Measurements from ENCODE around the gene CACNB2.
"Not testable (repeated sequence)": the region's sequence is repeated elsewhere in the genome, so short reads cannot be mapped to it uniquely, and the experiment has no call there.

The CACNB2 gene

GRCh38 chr10:18204039-18204835, 64.0 kb downstream of the CACNB2 start:
- Histone ChIP-seq H3K27ac (replicated peaks) (no peak overlapping the region), H3K4me3 (replicated peaks; ENCODE audit: insufficient read depth, low read length) (no peak overlapping the region), H3K27me3 (ENCODE audit: insufficient read depth, poor library complexity, severe bottlenecking) (no peaks in the 10 kb centered on the region)
- TF ChIP-seq, protein P1, sequence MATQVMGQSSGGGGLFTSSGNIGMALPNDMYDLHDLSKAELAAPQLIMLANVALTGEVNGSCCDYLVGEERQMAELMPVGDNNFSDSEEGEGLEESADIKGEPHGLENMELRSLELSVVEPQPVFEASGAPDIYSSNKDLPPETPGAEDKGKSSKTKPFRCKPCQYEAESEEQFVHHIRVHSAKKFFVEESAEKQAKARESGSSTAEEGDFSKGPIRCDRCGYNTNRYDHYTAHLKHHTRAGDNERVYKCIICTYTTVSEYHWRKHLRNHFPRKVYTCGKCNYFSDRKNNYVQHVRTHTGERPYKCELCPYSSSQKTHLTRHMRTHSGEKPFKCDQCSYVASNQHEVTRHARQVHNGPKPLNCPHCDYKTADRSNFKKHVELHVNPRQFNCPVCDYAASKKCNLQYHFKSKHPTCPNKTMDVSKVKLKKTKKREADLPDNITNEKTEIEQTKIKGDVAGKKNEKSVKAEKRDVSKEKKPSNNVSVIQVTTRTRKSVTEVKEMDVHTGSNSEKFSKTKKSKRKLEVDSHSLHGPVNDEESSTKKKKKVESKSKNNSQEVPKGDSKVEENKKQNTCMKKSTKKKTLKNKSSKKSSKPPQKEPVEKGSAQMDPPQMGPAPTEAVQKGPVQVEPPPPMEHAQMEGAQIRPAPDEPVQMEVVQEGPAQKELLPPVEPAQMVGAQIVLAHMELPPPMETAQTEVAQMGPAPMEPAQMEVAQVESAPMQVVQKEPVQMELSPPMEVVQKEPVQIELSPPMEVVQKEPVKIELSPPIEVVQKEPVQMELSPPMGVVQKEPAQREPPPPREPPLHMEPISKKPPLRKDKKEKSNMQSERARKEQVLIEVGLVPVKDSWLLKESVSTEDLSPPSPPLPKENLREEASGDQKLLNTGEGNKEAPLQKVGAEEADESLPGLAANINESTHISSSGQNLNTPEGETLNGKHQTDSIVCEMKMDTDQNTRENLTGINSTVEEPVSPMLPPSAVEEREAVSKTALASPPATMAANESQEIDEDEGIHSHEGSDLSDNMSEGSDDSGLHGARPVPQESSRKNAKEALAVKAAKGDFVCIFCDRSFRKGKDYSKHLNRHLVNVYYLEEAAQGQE (IDR thresholded peaks at IDR 0.05; ENCODE audit: insufficient replicate concordance, low read depth), result no peak
- no peak for TF ChIP-seq GABPA (IDR thresholded peaks at IDR 0.05; ENCODE audit: low read depth)
- TF ChIP-seq SPI1 (IDR thresholded peaks at IDR 0.05; ENCODE audit: borderline replicate concordance, low read depth), result no peak
- TF ChIP-seq, protein P2, sequence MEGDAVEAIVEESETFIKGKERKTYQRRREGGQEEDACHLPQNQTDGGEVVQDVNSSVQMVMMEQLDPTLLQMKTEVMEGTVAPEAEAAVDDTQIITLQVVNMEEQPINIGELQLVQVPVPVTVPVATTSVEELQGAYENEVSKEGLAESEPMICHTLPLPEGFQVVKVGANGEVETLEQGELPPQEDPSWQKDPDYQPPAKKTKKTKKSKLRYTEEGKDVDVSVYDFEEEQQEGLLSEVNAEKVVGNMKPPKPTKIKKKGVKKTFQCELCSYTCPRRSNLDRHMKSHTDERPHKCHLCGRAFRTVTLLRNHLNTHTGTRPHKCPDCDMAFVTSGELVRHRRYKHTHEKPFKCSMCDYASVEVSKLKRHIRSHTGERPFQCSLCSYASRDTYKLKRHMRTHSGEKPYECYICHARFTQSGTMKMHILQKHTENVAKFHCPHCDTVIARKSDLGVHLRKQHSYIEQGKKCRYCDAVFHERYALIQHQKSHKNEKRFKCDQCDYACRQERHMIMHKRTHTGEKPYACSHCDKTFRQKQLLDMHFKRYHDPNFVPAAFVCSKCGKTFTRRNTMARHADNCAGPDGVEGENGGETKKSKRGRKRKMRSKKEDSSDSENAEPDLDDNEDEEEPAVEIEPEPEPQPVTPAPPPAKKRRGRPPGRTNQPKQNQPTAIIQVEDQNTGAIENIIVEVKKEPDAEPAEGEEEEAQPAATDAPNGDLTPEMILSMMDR (IDR thresholded peaks at IDR 0.05; ENCODE audit: insufficient read depth, low read length), result no peak
- TF ChIP-seq POLR2AphosphoS5 (IDR thresholded peaks at IDR 0.05; ENCODE audit: low read depth), result no peak
- DNase-seq (ENCODE audit: low read depth in 1 of 2, low spot score in 1 of 2), result no peak

DNA sequence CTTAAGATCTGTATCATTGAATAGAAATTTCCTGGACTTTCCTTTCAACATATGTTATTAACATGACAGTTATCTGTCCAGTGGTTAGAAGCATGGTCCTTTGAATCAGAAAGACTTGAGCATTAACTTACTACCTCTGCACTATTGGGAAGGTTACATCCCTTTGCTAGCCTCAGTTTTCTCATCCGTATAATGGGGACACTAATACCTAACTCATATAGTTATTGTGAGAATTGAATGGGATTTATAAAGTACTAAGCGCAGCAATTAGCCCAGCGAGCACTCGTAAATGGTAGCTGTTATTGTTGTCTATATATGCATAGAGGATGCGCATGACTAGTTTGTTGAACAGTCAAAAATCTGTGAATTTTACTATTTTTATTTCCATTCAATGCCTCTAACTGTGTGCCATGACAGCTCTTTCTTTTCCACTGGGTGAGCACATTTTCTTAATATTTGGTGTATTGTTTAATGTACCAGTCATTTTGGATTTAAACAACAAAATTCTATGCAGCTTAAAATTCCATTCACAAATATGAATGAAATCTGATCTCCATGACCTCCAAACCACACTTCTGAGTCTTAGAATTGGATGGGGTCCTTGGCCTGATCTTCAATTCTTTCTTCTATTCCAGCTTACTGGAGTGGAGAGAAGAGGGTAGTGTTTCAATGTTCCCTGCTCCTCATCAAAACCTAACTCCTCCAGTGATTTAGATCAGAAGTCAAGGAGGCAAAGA, 65.0 kb downstream of the CACNB2 start:
- Histone ChIP-seq H3K27me3 (ENCODE audit: insufficient read depth, poor library complexity, severe bottlenecking) (no peaks in the 10 kb centered on the region), H3K4me3 (replicated peaks; ENCODE audit: insufficient read depth, low read length) (no peak overlapping the region), H3K27ac (replicated peaks) (no peak overlapping the region)
- DNase-seq (ENCODE audit: low read depth in 1 of 2, low spot score in 1 of 2), result no peak
- TF ChIP-seq, protein P1 (IDR thresholded peaks at IDR 0.05; ENCODE audit: insufficient replicate concordance, low read depth), result no peak
- TF ChIP-seq, protein P2 (IDR thresholded peaks at IDR 0.05; ENCODE audit: insufficient read depth, low read length), result no peak
- TF ChIP-seq GABPA (IDR thresholded peaks at IDR 0.05; ENCODE audit: low read depth) (no peak), SPI1 (IDR thresholded peaks at IDR 0.05; ENCODE audit: borderline replicate concordance, low read depth) (no peak), POLR2AphosphoS5 (IDR thresholded peaks at IDR 0.05; ENCODE audit: low read depth) (no peak)

- DNase-seq (ENCODE audit: low read depth in 1 of 2, low spot score in 1 of 2); H3K27me3 ChIP-seq (ENCODE audit: insufficient read depth, poor library complexity, severe bottlenecking); H3K27ac ChIP-seq (replicated peaks); H3K4me3 ChIP-seq (replicated peaks; ENCODE audit: insufficient read depth, low read length): not testable (repeated sequence)
Measured at GRCh38 chr10:18208186-18208585, 68.0 kb downstream of the CACNB2 start.

GRCh38 chr10:18209241-18209640, 69.0 kb downstream of the CACNB2 start:
- DNase-seq (ENCODE audit: low read depth in 1 of 2, low spot score in 1 of 2), result no peak
- Histone ChIP-seq H3K27me3 (ENCODE audit: insufficient read depth, poor library complexity, severe bottlenecking) (no peaks in the 10 kb centered on the region), H3K27ac (replicated peaks) (no peak overlapping the region), H3K4me3 (replicated peaks; ENCODE audit: insufficient read depth, low read length) (no peak overlapping the region)
- TF ChIP-seq POLR2AphosphoS5 (IDR thresholded peaks at IDR 0.05; ENCODE audit: low read depth) (no peak), SPI1 (IDR thresholded peaks at IDR 0.05; ENCODE audit: borderline replicate concordance, low read depth) (no peak), GABPA (IDR thresholded peaks at IDR 0.05; ENCODE audit: low read depth) (no peak)
- TF ChIP-seq, protein P1 (IDR thresholded peaks at IDR 0.05; ENCODE audit: insufficient replicate concordance, low read depth), result no peak
- TF ChIP-seq, protein P2 (IDR thresholded peaks at IDR 0.05; ENCODE audit: insufficient read depth, low read length), result no peak

Data from HL-60 (cell line).